ENCODE measurements around the gene WDHD1. TPM values are rescaled to one million over a fixed set of nuclear protein-coding genes. Genes with fewer than 3 reads are reported as not detected.

WDHD1 gene
- total and polyA plus RNA-seq, 2 of the 8 experiments (the other 6 are each of a cell fraction or from before 2014, with no cell fraction given): 17.8 to 87.9 TPM

- H2BK5ac ChIP-seq (ENCODE audit: low read depth, low read length): no peak overlapping the region
- no peak overlapping the region for H4K8ac ChIP-seq (ENCODE audit: extremely low read depth, insufficient read depth, low read length)
- no peaks in the 10 kb centered on the region for H3K79me1 ChIP-seq (ENCODE audit: low read depth, low read length)
- no peak for DNase-seq (ENCODE audit: low read depth in 1 of 2, low spot score in 2 of 2)
- ChIA-PET CTCF (ENCODE audit: partially characterized antibody) (interaction anchor here (0.5 to 1.5 kb wide), 6 partner anchors 8 to 73 kb away, joined by 3 to 5 read pairs (median 3); no protein-coding TSS in a partner anchor), POLR2A (ENCODE audit: partially characterized antibody) (interaction anchor here (2.3 kb wide), 1 partner anchor 12 kb away, joined by 9 read pairs; the partner anchor contains the start of gene GCH1)
- no peak overlapping the region for H3K4ac ChIP-seq (replicated peaks; ENCODE audit: insufficient read length, low read depth, low read length)
- H2AK5ac ChIP-seq (ENCODE audit: low read depth, low read length): no peak overlapping the region
- H4K20me1 ChIP-seq (replicated peaks in 1 of 2; ENCODE audit: control insufficient read depth in 1 of 2, insufficient read depth in 2 of 2, low read length in 2 of 2): peaks cover 0 to 2% of the 10 kb centered on the region in 2 experiments
- H2AFZ ChIP-seq (ENCODE audit: low read length): no peak overlapping the region
- no peak overlapping the region for H3K18ac ChIP-seq (ENCODE audit: extremely low read depth, low read length)
- H3K4me1 ChIP-seq (replicated peaks in 1 of 4; ENCODE audit: control insufficient read depth in 3 of 4, insufficient read depth in 4 of 4, low read length in 3 of 4): peaks cover 0 to 6% (median 3%) of the 10 kb centered on the region in 4 experiments; a peak in 3 of 7 replicates
- H3K4me3 ChIP-seq (ENCODE audit: extremely low read depth in 1 of 4, insufficient read depth in 2 of 4, low read depth in 3 of 4, low read length in 4 of 4): no peak overlapping the region
- H2BK20ac ChIP-seq (ENCODE audit: low read length): no peak overlapping the region
- H3K23ac ChIP-seq (ENCODE audit: insufficient read length): no peak overlapping the region
- no peak overlapping the region for H4K91ac ChIP-seq (replicated peaks; ENCODE audit: insufficient read length, low read length)
- no peak overlapping the region for H2BK15ac ChIP-seq (ENCODE audit: low read length)
- no peak overlapping the region for H3K9ac ChIP-seq (replicated peaks in 1 of 4; ENCODE audit: extremely low read depth in 1 of 4, low read depth in 3 of 4, low read length in 3 of 4)
- 94% methylated on average over 1 of the region's 1 CpG; no CpG with 5 or more reads in 1 of the 2 experiments for WGBS, 2 experiments (ENCODE audit: extremely low coverage in 1 of 2, insufficient coverage in 1 of 2, insufficient read length in 1 of 2, insufficient replicate concordance in 2 of 2, low coverage in 1 of 2, low lambda C conversion rate in 2 of 2, missing lambda C conversion rate in 1 of 2)
- H3K9me3 ChIP-seq (ENCODE audit: insufficient read depth in 2 of 2, low read depth in 1 of 2, low read length in 1 of 2): no peaks in the 10 kb centered on the region
- TF ChIP-seq SUZ12 (IDR thresholded peaks at IDR 0.05; ENCODE audit: low read length) (no peak), EGR1 (IDR thresholded peaks at IDR 0.05; ENCODE audit: borderline replicate concordance, low read depth, low read length) (no peak), CTBP2 (IDR thresholded peaks at IDR 0.05; ENCODE audit: borderline replicate concordance, insufficient read depth, insufficient read length, low read length) (no peak)
- H3K4me2 ChIP-seq (ENCODE audit: insufficient read depth in 1 of 2, low read depth in 2 of 2, low read length in 2 of 2): no peak overlapping the region
- no peaks in the 10 kb centered on the region for H3K27me3 ChIP-seq (replicated peaks in 1 of 4; ENCODE audit: control insufficient read depth in 3 of 4, extremely low read depth in 1 of 4, insufficient read depth in 3 of 4, low read length in 3 of 4)
- H3K79me2 ChIP-seq (ENCODE audit: control insufficient read depth in 1 of 2, insufficient read depth in 2 of 2, low read length in 2 of 2): no peaks in the 10 kb centered on the region
- H3K14ac ChIP-seq (ENCODE audit: insufficient read length): no peak overlapping the region
- H3K56ac ChIP-seq (replicated peaks; ENCODE audit: insufficient read length, low read depth, low read length): no peak overlapping the region
- no peak overlapping the region for H4K5ac ChIP-seq (ENCODE audit: insufficient read length, low read depth, low read length)
- no peak overlapping the region for H2BK120ac ChIP-seq (replicated peaks; ENCODE audit: low read depth, low read length)
- H3K23me2 ChIP-seq (ENCODE audit: low read depth, low read length): no peaks in the 10 kb centered on the region
- no peaks in the 10 kb centered on the region for H3K36me3 ChIP-seq (ENCODE audit: control insufficient read depth in 2 of 4, insufficient read depth in 4 of 4, low read length in 3 of 4)
- no peak overlapping the region for H2BK12ac ChIP-seq (ENCODE audit: low read depth, low read length)
- H3K27ac ChIP-seq (ENCODE audit: low read depth, low read length): no peak overlapping the region
- no peak for FAIRE-seq
These were observed 136.1 kb downstream of the WDHD1 start for GRCh38 chr14:54890788-54891187.

Data from H1 (cell line).